SK-N-SH treated with all-trans-retinoic acid at 6 μM for 48 hours (cell line): Measurements from ENCODE around the gene SLC6A6.

Source experiments
- ATAC-seq: fragments of 200-7000 bp; cut with Tn5 transposase; 3 replicates; pipeline ENCODE4 v1.9.1; 2020; ENCODE audit warnings: mild to moderate bottlenecking, moderate library complexity
- BACH2 ChIP-seq: fragments of 250-450 bp; sonication (Bioruptor Pico); IDR thresholded peaks from 2 replicates; pipeline ENCODE4 v1.9.0; 2021; ENCODE audit warnings: mild to moderate bottlenecking, borderline replicate concordance
- CREB5 ChIP-seq: fragments of 250-450 bp; sonication (Bioruptor Pico); IDR thresholded peaks from 2 replicates; pipeline ENCODE4 v1.5.1; 2020; ENCODE audit warnings: low read depth, mild to moderate bottlenecking, moderate library complexity
- CSDC2 ChIP-seq: fragments of 250-450 bp; sonication (Bioruptor Pico); IDR thresholded peaks from 2 replicates; pipeline ENCODE4 v1.5.0; 2020; ENCODE audit warnings: mild to moderate bottlenecking, moderate library complexity
- CSRNP3 ChIP-seq: fragments of 250-450 bp; sonication (Bioruptor Pico); IDR thresholded peaks from 2 replicates; pipeline ENCODE4 v1.5.1; 2021; ENCODE audit warnings: mild to moderate bottlenecking, moderate library complexity
- ESRRG ChIP-seq: fragments of 250-450 bp; sonication (Bioruptor Pico); IDR thresholded peaks from 2 replicates; pipeline ENCODE4 v1.6.1; 2021; ENCODE audit warnings: mild to moderate bottlenecking
- GLIS3 ChIP-seq: fragments of 250-450 bp; sonication (Bioruptor Pico); IDR thresholded peaks from 2 replicates; pipeline ENCODE4 v1.5.0; 2020; ENCODE audit warnings: mild to moderate bottlenecking, moderate library complexity
- ISL1 ChIP-seq: fragments of 250-450 bp; sonication (Bioruptor Pico); IDR thresholded peaks from 2 replicates; pipeline ENCODE4 v2.1.2; 2022; ENCODE audit warnings: mild to moderate bottlenecking, moderate library complexity
- OSR1 ChIP-seq: fragments of 250-450 bp; sonication (Bioruptor Pico); IDR thresholded peaks from 2 replicates; pipeline ENCODE4 v1.8.0; 2022; ENCODE audit warnings: moderate library complexity, mild to moderate bottlenecking, inconsistent platforms
- PATZ1 ChIP-seq: fragments of 250-450 bp; sonication (Bioruptor Pico); IDR thresholded peaks from 2 replicates; pipeline ENCODE4 v1.8.0; 2020; ENCODE audit warnings: mild to moderate bottlenecking, moderate library complexity, borderline replicate concordance
- POU6F1 ChIP-seq: fragments of 250-450 bp; sonication (Bioruptor Pico); IDR thresholded peaks from 2 replicates; pipeline ENCODE4 v1.8.0; 2021; ENCODE audit warnings: low read depth, mild to moderate bottlenecking, moderate library complexity, borderline replicate concordance
- PPARA ChIP-seq: fragments of 250-450 bp; sonication (Bioruptor Pico); IDR thresholded peaks from 2 replicates; pipeline ENCODE4 v1.5.0; 2020; ENCODE audit warnings: mild to moderate bottlenecking, borderline replicate concordance
- TCF4 ChIP-seq: fragments of 250-450 bp; sonication (Bioruptor Pico); IDR thresholded peaks from 2 replicates; pipeline ENCODE4 v1.8.0; 2021; ENCODE audit warnings: mild to moderate bottlenecking, moderate library complexity, borderline replicate concordance
- ZFP30 ChIP-seq: fragments of 450-650 bp; formaldehyde crosslinking; IDR thresholded peaks from 2 replicates; pipeline ENCODE4 v1.5.0; 2022; ENCODE audit warnings: mild to moderate bottlenecking, moderate library complexity
- ZNF70 ChIP-seq: fragments of 450-650 bp; formaldehyde crosslinking; IDR thresholded peaks from 2 replicates; pipeline ENCODE4 v1.5.0; 2020; ENCODE audit warnings: mild to moderate bottlenecking, moderate library complexity
- ZNF8 ChIP-seq: fragments of 450-650 bp; formaldehyde crosslinking; IDR thresholded peaks from 2 replicates; pipeline ENCODE4 v1.5.0; 2020; ENCODE audit warnings: mild to moderate bottlenecking, moderate library complexity

Gene SLC6A6

GRCh38 chr3:14458434-14459275 lies 56.2 kb downstream of the SLC6A6 start:
- ATAC-seq: no peak
- TF ChIP-seq PATZ1 (CRISPR knock-in tag) (no peak), CSDC2 (CRISPR knock-in tag) (no peak), TCF4 (CRISPR knock-in tag) (no peak), CREB5 (no peak), BACH2 (CRISPR knock-in tag) (no peak)

GRCh38 chr3:14459384-14459783 lies 57.0 kb downstream of the SLC6A6 start:
- TF ChIP-seq GLIS3 (CRISPR knock-in tag) (no peak), OSR1 (CRISPR knock-in tag) (no peak), ZFP30 (no peak), ISL1 (no peak), POU6F1 (CRISPR knock-in tag) (no peak)
- no peak for ATAC-seq

- ATAC-seq: no peak
These were observed 57.4 kb downstream of the SLC6A6 start for GRCh38 chr3:14459787-14460186.

More at GRCh38 chr3:14459787-14460186, 57.4 kb downstream of the SLC6A6 start:
- TF ChIP-seq ZFP30 (no peak), ZNF70 (no peak), ESRRG (CRISPR knock-in tag) (no peak), POU6F1 (CRISPR knock-in tag) (no peak), ZNF8 (CRISPR knock-in tag) (no peak), CSRNP3 (CRISPR knock-in tag) (no peak), PPARA (CRISPR knock-in tag) (no peak), CSDC2 (CRISPR knock-in tag) (no peak), PATZ1 (CRISPR knock-in tag) (no peak)
